GM13976 (cell line): ENCODE data around the gene ATAD2B.

ENCODE experiments used
- DNase-seq: peaks from one replicate; pipeline ENCODE4 v3.0.0; 2012; ENCODE audit warnings: low spot score
- in situ Hi-C: fragments of 300-500 bp; cut with MboI; formaldehyde crosslinking; loops from one replicate; pipeline ENCODE4 v1.12.0; 2022; ENCODE audit warnings: low sequenced_read_pairs, mixed read lengths, inconsistent platforms; ENCODE audit not compliant: unreplicated experiment
- TF ChIP-seq, protein P1 (sequence below): IDR thresholded peaks from 2 replicates; pipeline ENCODE4 v1.5.1; 2012; ENCODE audit warnings: borderline replicate concordance, mild to moderate bottlenecking; ENCODE audit not compliant: insufficient read depth; ENCODE audit errors: extremely low read depth, missing control alignments, control extremely low read depth

ATAD2B gene

DNA sequence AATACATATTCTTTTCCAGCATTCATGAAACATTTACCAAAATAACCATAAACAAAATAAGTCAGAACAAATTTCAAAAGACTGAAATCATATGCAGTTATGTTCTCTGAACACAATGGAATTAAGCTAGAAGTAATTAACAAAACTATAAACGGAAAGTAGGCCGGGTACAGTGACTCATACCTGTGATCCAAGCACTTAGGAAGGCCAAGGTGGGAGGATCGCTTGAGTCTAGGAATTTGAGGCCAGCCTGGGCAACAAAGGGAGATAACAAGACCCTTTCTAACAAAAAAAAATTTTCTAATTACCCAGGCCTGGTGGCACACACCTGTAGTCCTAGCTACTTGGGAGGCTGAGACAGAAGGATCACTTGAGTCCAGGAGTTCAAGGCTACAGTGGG is 14.9 kb downstream of the ATAD2B start:
- DNase-seq = no peak
- in situ Hi-C loops = no loop called here
- TF ChIP-seq, protein P1, sequence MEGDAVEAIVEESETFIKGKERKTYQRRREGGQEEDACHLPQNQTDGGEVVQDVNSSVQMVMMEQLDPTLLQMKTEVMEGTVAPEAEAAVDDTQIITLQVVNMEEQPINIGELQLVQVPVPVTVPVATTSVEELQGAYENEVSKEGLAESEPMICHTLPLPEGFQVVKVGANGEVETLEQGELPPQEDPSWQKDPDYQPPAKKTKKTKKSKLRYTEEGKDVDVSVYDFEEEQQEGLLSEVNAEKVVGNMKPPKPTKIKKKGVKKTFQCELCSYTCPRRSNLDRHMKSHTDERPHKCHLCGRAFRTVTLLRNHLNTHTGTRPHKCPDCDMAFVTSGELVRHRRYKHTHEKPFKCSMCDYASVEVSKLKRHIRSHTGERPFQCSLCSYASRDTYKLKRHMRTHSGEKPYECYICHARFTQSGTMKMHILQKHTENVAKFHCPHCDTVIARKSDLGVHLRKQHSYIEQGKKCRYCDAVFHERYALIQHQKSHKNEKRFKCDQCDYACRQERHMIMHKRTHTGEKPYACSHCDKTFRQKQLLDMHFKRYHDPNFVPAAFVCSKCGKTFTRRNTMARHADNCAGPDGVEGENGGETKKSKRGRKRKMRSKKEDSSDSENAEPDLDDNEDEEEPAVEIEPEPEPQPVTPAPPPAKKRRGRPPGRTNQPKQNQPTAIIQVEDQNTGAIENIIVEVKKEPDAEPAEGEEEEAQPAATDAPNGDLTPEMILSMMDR = no peak

DNA sequence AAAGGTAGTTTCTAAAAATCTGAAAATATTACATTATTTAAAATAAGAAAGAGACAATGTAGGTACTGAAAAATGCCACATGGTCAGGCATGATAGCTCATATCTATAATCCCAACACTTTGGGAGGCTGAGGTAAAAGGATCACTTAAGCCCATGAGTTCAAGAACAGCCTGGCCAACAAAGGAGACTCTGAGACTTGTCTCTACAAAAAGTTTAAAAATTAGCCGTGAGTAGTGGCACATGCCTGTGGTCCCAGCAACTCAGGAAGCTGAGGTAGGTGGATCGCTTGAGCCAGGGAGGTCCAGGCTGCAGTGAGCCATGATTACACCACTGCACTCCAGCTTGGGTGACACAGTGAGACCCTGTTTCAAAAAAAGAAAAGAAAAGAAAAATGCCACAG is 21.8 kb downstream of the ATAD2B start:
- TF ChIP-seq, protein P1 = no peak
- DNase-seq = no peak
- in situ Hi-C loops = no loop called here

DNA sequence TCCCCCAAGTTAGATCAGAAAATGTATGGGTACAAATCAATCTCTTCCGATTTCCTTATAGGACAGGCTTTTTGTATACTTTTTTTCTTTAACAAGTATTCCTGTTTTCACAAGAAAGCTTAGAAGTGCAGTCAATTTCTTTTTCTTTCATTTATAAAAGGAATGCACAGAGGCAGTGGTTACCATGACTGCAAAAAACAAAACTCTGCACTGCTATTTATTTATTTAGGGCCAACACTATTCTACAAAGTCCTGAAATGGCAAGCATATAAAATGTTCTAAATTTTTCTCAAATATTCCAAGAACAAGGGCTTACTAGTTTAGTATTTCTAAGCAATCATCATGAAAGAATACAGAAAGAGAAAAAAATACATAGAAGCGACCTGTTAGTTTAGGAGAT is 22.2 kb downstream of the ATAD2B start:
- in situ Hi-C loops = no loop called here

DNA sequence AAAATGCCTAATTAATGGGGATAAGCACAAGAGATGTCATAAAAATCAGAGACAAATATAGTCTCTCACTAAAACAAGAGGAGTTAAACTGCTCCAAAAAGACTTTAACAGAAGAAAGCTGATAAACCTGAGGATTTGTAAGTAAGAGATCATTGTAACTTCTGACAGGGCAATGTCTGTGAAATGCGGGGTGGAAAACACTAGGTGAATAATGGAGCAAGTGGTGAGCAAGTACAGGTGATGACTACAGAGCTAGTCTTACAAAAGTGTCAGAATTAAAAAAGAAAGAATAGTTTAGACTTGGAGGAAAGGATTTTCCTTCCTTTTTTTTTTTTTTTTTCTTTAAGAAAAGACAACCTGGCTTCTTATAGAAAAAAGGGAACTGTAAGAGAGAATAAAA is 22.7 kb downstream of the ATAD2B start:
- DNase-seq = no peak
- TF ChIP-seq, protein P1 = no peak
- in situ Hi-C loops = no loop called here

More for the DNA sequence above, 22.2 kb downstream of the ATAD2B start:
- DNase-seq = no peak
- TF ChIP-seq, protein P1 = no peak

DNA sequence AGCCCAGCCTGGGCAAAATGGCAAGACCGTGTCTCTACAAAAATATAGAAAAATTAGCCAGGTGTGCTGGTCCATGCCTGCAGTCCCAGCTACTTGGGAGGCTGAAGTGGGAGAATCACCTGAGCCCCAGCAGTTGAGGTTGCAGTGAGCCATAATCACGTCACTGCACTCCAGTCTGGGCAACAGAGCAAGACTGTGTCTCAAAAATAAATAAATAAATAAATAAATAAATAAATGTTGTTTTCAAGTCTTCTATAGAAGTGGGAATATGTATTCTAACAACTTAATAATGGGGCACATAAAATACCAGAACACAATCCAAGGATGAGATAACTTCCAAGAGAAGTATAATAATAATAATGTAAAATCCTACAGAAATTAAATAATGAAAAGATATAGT is 23.9 kb downstream of the ATAD2B start:
- DNase-seq = no peak
- TF ChIP-seq, protein P1 = no peak
- in situ Hi-C loops = no loop called here

DNA sequence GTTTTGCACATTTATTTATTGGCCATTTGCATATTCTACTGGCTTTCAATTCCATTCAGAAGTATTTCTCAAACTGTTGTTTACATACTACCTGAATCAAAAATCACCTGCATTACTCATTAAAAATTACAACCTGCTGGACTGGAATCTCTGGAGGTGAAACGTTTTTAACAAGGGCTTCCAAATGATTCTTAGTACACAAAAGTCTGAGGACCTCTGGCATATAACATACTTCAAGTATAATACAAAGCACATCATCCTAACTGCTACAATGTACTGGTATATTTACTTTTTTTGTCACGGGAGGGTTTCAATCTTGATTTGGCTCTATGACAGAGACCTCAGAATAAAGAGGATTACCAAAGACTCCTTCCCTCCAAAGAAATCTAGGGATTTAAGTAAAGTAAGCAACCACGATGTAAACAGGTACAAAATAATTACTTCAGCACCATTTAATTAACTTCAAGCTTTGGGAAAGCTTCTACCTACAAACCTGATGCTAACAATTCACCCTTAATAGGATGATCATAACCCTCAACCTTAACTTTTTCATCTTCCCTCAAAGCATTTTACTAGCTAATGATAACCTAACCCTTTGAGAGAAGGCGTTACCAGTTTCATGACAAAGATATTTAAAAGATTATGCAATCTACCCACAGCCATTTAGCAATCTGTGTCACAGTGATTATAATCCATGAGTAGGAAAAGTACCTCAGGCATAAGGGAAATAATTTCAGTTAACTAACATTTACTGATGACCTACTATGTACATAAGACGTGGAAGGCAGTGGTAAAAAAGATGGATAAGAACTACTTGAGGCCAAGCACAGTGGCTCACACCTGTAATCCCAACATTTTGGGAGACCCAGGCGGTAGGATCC is 24.7 kb downstream of the ATAD2B start:
- in situ Hi-C loops = no loop called here

More for the DNA sequence above, 24.7 kb downstream of the ATAD2B start:
- no peak for DNase-seq
- TF ChIP-seq, protein P1 = no peak
